HG03521 (cell line): ENCODE data around the gene FCER2.
"Not testable (repeated sequence)": the region's sequence is repeated elsewhere in the genome, so short reads cannot be mapped to it uniquely, and the experiment has no call there.

Source experiments
- ATAC-seq: cut with Tn5 transposase; IDR thresholded peaks from one replicate; pipeline ENCODE4 v1.9.1; 2021; ENCODE audit warnings: mild to moderate bottlenecking, moderate library complexity; ENCODE audit not compliant: unreplicated experiment

The FCER2 gene

GRCh38 chr19:7654401-7654800 lies 47.5 kb downstream of the FCER2 start:
- no peak for ATAC-seq

- no peak for ATAC-seq
Observed at GRCh38 chr19:7652061-7652641, 49.8 kb downstream of the FCER2 start.

GRCh38 chr19:7650148-7650547 lies 51.8 kb downstream of the FCER2 start:
- ATAC-seq = no peak

- no peak for ATAC-seq
Observed at GRCh38 chr19:7648265-7649014, 53.5 kb downstream of the FCER2 start.

GRCh38 chr19:7647156-7647555 lies 54.8 kb downstream of the FCER2 start:
- no peak for ATAC-seq

GRCh38 chr19:7646426-7646700 lies 55.6 kb downstream of the FCER2 start:
- ATAC-seq = no peak

GRCh38 chr19:7645656-7646425 lies 56.1 kb downstream of the FCER2 start:
- ATAC-seq = no peak

- no peak for ATAC-seq
Observed at GRCh38 chr19:7645163-7645562, 56.8 kb downstream of the FCER2 start.

- ATAC-seq = no peak
Observed at GRCh38 chr19:7644550-7644877, 57.4 kb downstream of the FCER2 start.

GRCh38 chr19:7643629-7644549 lies 58.0 kb downstream of the FCER2 start:
- ATAC-seq = not testable (repeated sequence)

- no peak for ATAC-seq
Observed at GRCh38 chr19:7643031-7643415, 58.9 kb downstream of the FCER2 start.

GRCh38 chr19:7642295-7643030 lies 59.5 kb downstream of the FCER2 start:
- no peak for ATAC-seq

- no peak for ATAC-seq
Observed at GRCh38 chr19:7641290-7642276, 60.3 kb downstream of the FCER2 start.

GRCh38 chr19:7640803-7641202 lies 61.1 kb downstream of the FCER2 start:
- ATAC-seq = no peak

- no peak for ATAC-seq
Observed at GRCh38 chr19:7639863-7640348, 62.0 kb downstream of the FCER2 start.

- ATAC-seq = no peak
Observed at GRCh38 chr19:7638802-7639465, 63.0 kb downstream of the FCER2 start.
